Measurements from ENCODE around the gene NKAPL. TPM values are rescaled to one million over a fixed set of nuclear protein-coding genes. Genes with fewer than 3 reads are reported as not detected.

The NKAPL gene
- total and polyA plus RNA-seq, 2 of the 8 experiments (the other 6 are each of a cell fraction or from before 2014, with no cell fraction given): 0.08 TPM; not detected in 1

DNA sequence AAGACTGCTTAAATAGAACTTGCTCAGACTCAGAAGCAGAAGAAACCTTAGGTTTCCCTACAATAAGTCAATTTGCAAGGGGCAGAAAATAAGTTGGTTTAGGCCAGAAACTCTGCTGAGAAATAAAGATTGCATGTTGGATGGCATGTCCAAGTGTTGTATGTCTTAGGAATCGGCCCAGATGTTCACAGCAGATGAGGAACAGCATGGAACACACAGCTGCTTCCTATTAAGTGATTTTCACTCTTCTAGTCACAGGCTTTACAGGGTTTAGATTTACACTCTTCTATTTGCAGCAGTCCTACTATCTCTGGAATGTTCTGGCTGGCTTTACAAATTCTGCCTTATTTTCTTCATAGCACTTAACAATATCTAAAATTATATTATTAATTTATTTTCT lies 10.2 kb upstream of the NKAPL start (continued):
- TF ChIP-seq BRCA1 (IDR thresholded peaks at IDR 0.05; ENCODE audit: low read depth, low read length) (no peak), RBBP5 (IDR thresholded peaks at IDR 0.05; ENCODE audit: borderline replicate concordance, low read depth, low read length) (no peak), FOSL1 (IDR thresholded peaks at IDR 0.05; ENCODE audit: insufficient read depth, low read depth, low read length) (no peak)

Measured in H1 (cell line).